HG03439 (cell line): Measurements from ENCODE around the gene FAM151A.

Source experiments
- ATAC-seq: cut with Tn5 transposase; IDR thresholded peaks from one replicate; pipeline ENCODE4 v1.9.1; 2021; ENCODE audit warnings: mild to moderate bottlenecking, moderate library complexity; ENCODE audit not compliant: unreplicated experiment

Gene FAM151A

DNA sequence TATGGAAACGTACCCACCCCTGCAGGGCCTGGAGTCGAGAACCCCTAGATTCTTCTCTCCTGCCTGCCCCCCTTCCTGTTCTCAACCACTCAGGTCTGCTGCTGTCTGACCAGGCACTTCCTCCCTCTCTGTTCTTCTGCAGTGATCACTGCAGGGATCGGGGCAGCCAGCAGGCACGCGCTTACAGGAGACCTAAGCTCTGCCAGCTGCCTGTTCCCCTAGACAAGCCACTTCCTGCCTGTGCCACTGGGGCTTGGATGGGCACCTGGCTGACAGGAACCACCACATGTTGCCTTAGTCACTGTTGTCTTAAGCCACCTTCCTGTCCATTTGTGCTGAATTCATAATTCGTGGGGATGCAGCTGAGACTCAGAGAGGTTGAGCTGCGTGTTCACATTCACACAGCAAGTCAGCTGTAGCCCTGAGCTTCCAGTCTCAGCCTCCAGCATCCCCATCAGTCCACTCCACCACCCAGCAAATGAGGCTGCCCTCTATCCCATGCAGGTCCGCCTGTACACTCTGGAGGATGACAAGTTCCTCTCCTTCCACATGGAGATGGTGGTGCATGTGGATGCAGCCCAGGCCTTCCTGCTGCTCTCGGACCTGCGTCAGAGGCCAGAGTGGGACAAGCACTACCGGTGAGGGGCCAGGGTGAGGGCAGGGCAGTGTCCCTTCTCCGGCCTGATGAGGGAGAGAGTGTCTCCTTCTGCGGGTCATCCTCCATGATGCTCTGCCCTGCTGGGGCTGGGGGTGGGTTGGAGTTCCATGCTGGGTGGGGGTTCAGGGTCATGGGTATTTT, 18.6 kb downstream of the FAM151A start:
- no peak for ATAC-seq

GRCh38 chr1:54604051-54604450, 19.3 kb downstream of the FAM151A start:
- no peak for ATAC-seq

DNA sequence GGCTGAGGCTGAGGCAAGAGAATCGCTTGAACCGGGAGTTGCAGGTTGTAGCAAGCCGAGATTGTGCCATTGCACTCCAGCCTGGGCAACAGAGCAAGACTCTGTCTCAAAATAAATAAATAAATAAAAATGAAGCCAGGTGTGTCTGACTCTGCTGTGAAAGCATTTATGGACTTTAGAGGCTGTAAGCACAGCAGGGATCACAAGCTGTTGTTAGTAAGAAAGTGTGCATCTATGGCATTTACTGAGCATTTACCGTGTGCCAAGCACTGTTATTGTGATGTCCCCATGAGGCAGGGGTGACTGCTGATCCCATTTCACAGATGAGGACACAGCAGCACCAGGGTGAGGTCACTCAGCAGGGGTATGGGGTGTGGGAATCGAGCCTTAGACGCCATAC, 20.1 kb downstream of the FAM151A start:
- no peak for ATAC-seq

DNA sequence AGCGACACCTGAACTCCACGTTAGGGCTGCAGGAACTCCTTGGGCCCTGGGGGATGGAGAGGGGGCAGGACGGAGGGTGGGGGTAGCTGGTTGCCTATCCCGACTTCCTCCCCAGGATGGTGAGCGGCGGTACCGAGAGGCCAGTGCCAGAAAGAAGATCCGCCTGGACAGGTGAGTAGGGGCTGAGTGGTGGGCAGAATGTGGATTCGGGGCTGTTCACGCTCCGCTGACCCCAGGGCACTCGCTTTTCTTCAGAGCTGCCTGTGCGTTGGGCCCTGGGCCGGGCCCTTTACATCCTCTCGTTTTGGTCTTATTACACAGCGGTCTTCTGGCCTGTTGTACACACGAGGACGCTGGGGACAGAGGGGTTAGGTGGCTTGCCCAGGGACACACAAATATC, 20.8 kb downstream of the FAM151A start:
- no peak for ATAC-seq

GRCh38 chr1:54601730-54602129, 21.6 kb downstream of the FAM151A start:
- ATAC-seq = no peak

DNA sequence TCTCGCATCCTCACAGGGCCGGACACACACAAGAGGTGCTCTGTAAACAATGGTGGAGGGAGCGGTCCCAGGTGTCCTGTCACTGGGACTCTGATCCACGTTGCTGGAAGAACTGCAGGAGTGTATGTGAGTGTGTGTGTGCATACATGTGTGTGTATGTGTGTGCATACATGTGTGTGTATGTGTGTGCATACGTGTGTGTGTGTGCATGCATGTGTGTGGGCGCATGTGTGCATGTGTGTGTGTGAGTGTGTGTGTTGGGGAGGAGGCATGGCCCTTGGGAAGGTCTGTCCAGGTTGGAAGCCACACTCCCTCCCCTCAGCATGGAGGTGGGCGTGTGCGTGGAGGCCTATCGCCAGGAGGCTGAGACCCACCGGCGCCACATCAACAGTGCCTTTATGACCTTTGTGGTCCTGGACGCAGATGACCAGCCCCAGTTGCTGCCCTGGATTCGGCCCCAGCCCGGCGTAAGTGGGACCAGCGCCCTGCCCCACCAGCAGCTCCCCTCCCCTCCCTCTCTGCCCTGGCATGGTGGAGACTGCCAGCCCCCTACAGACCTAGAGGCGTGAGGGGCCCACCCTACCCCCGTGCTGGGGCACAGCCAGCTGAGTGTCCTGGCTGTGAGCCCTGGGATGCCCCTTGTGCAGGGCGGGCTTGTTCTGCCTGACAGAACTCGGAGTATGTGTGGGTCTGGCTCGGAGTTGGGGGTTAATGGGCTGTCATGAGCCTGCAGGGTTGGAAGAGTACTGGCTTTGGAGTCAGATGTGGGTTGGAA, 22.2 kb downstream of the FAM151A start:
- no peak for ATAC-seq

- ATAC-seq = no peak
These were observed 24.0 kb downstream of the FAM151A start for GRCh38 chr1:54599211-54599823.

DNA sequence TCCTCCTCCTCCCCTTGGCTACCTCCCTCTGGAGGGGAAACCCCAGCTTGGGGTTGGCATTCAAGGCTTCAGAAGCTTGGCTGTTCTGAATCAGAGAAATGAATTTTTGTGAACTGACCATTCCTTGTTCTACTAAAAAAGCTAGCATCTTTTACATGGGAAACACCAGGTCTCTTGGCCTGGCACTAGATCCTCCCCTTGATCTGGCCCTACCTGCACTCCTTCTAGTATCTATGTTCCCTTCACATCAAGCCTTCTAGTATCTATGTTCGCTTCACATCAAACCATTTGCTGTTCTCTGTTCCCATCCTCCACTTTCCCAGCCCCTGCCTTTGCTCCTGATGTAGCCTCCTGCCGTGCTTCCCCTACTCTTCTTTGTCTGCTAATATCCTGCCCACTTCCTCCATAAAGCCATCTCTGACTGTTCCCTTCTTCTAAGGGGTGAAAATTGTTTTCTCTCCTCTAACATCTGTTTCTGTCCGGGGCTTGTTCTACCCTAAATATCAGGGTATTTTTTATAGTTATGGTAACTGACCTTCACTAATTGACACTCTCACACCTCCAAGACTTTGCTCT, 25.8 kb downstream of the FAM151A start:
- ATAC-seq = no peak

- no peak for ATAC-seq
These were observed 26.6 kb downstream of the FAM151A start for GRCh38 chr1:54596756-54597155.

DNA sequence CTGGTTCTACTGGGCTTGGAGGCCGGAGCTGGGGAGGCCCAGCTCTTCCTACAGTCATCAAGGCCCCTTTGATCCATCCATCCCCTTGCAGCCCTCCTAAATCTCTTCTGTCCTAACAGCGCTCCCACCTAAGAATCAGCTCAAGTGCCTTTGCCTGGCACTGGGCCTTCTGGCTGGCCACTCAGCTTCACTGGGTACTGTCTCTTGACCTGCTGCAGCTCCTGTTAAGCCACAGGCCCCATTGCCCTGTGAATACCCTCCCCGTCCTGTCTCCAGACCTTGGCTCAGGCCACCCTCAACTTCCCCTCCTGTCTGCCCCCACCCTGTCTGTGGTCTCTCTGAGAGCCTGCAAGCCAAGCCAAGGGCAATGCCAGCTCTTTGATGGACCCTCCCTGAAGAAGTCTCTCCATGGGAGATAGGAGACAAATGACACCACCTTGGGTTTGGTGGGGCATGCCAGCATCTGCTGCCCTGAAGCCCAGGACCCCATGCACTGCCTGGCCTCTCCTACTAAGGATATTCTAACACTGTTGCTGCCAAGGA, 27.3 kb downstream of the FAM151A start:
- no peak for ATAC-seq

DNA sequence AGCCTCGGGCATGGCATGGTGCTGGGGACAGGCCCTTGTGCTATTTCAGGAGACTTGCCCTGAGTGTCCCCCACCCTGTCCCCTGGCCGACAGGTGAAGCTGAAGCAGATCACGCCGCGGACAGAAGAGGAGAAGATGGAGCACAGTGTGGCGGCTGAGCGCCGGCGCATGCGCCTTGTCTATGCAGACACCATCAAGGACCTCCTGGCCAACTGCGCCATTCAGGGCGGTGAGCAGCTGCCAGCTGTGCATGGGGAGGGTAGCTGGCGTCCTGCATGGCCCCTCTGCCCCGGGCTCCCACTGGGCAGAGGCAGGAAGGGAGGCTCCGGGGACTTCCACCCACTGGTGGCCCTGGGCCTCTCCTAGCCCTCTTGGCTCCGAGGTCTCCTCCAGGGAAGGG, 28.9 kb downstream of the FAM151A start:
- no peak for ATAC-seq

- no peak for ATAC-seq
These were observed 29.7 kb downstream of the FAM151A start for GRCh38 chr1:54593571-54594160.

DNA sequence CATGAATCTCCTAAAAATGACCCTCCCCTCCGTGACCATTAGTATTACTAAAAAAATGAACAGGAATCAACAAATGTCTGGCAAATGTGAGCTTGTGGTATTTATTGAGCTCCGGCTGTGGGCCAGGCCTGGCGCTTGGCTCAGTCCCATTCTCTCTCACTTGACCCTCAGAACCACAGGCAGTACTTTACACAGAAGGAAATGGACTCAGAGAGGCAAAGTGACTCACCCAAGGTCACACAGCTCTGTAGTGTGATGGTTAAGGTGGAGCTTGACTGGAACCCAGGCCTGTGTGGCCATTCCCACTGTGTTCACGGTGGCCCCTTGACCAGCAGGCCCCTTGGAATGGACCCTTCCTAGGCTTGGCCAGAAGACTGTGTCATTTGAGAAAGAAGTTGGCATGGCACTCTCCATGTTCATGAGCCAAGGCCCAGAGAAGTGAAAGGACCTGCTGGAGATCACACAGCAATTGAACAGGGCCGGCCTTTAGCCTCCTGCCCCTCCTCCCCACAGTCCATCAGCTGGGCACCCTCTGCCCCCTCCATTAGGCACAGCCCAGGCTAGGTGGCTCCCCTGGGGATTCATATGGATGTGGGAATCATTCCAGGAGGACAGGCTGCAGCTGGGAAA, 32.1 kb downstream of the FAM151A start:
- ATAC-seq = no peak

GRCh38 chr1:54588377-54588776, 34.9 kb downstream of the FAM151A start:
- no peak for ATAC-seq

- ATAC-seq = no peak
These were observed 37.9 kb downstream of the FAM151A start for GRCh38 chr1:54585181-54586066.

DNA sequence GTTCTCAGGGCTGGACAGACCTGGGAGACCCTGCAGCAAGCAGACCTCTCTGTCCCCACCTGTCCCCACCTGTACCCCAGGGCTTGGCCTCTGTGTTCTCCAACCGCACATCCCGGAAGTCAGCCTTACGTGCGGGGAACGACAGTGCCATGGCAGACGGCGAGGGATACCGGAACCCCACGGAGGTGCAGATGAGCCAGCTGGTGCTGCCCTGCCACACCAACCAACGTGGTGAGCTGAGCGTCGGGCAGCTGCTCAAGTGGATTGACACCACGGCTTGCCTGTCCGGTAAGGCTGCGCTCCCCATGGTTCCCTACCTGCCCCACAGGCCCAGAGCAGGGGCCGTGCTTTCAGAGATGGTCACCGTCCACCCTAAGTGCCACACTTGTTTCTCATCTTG, 38.8 kb downstream of the FAM151A start:
- no peak for ATAC-seq

- no peak for ATAC-seq
These were observed 39.5 kb downstream of the FAM151A start for GRCh38 chr1:54583871-54584270.

GRCh38 chr1:54583307-54583686, 40.0 kb downstream of the FAM151A start:
- no peak for ATAC-seq

- ATAC-seq = no peak
These were observed 40.6 kb downstream of the FAM151A start for GRCh38 chr1:54582566-54583306.
